Brain microvascular endothelial cell (primary cell): ENCODE results near the gene DPP10.

Experiments
- DNase-seq: peaks from one replicate; pipeline ENCODE4 v3.0.0-alpha.2; 2020
- H3K27ac ChIP-seq: fragments of 250-450 bp; sonication (Bioruptor Pico); 2 replicates; pipeline ENCODE4 v1.5.1; 2020; ENCODE audit warnings: mild to moderate bottlenecking, moderate library complexity
- H3K27me3 ChIP-seq: fragments of 250-450 bp; sonication (Bioruptor Pico); replicated peaks from 2 replicates; pipeline ENCODE4 v1.5.1; 2020; ENCODE audit warnings: mild to moderate bottlenecking
- H3K36me3 ChIP-seq: fragments of 250-450 bp; sonication (Bioruptor Pico); replicated peaks from 2 replicates; pipeline ENCODE4 v1.5.1; 2020; ENCODE audit warnings: mild to moderate bottlenecking
- H3K4me3 ChIP-seq: 2 replicates; pipeline ENCODE4 v1.5.1; 2011; ENCODE audit warnings: low read depth, mild to moderate bottlenecking, control low read depth, low read length, moderate library complexity
- CTCF ChIP-seq: IDR thresholded peaks from 2 replicates; pipeline ENCODE4 v1.5.1; 2011; ENCODE audit warnings: low read depth, mild to moderate bottlenecking, moderate library complexity, low read length, control low read depth, inconsistent platforms; ENCODE audit errors: missing control alignments
- in situ Hi-C: cut with HindIII; loops from 2 replicates; pipeline ENCODE4 v1.10.0; 2017; ENCODE audit warnings: low sequenced_read_pairs, low pct_ligation_motif_present

The DPP10 gene

GRCh38 chr2:114534116-114535084 lies 92.0 kb downstream of the DPP10 start:
- Histone ChIP-seq H3K27ac (no peak overlapping the region), H3K4me3 (no peak overlapping the region), H3K36me3 (no peaks in the 10 kb centered on the region), H3K27me3 (no peaks in the 10 kb centered on the region)
- in situ Hi-C loops = no loop called here
- no peak for DNase-seq
- TF ChIP-seq CTCF = no peak

- Histone ChIP-seq H3K4me3 (no peak overlapping the region), H3K27me3 (no peaks in the 10 kb centered on the region), H3K36me3 (no peaks in the 10 kb centered on the region), H3K27ac (no peak overlapping the region)
- in situ Hi-C loops = no loop called here
- TF ChIP-seq CTCF = no peak
- no peak for DNase-seq
Measured at GRCh38 chr2:114537777-114538176, 95.3 kb downstream of the DPP10 start.

GRCh38 chr2:114542695-114543094 lies 100.3 kb downstream of the DPP10 start:
- Histone ChIP-seq H3K27me3 (no peaks in the 10 kb centered on the region), H3K27ac (no peak overlapping the region), H3K36me3 (no peaks in the 10 kb centered on the region), H3K4me3 (no peak overlapping the region)
- in situ Hi-C loops = no loop called here
- no peak for DNase-seq
- TF ChIP-seq CTCF = no peak

- no peak for TF ChIP-seq CTCF
- Histone ChIP-seq H3K4me3 (no peak overlapping the region), H3K27me3 (no peaks in the 10 kb centered on the region), H3K27ac (no peak overlapping the region), H3K36me3 (no peaks in the 10 kb centered on the region)
- in situ Hi-C loops = no loop called here
- DNase-seq = no peak
Measured at GRCh38 chr2:114543236-114543766, 100.9 kb downstream of the DPP10 start.

- no peak for DNase-seq
- Histone ChIP-seq H3K27ac (no peak overlapping the region), H3K36me3 (no peaks in the 10 kb centered on the region), H3K4me3 (no peak overlapping the region), H3K27me3 (no peaks in the 10 kb centered on the region)
- TF ChIP-seq CTCF = no peak
- in situ Hi-C loops = no loop called here
Measured at GRCh38 chr2:114545052-114545451, 102.6 kb downstream of the DPP10 start.
